ENCODE results near the gene ATP5F1B. TPM values are rescaled to one million over a fixed set of nuclear protein-coding genes. Genes with fewer than 3 reads are reported as not detected.

The ATP5F1B gene
- total RNA-seq, 1 experiment from 2014 or later = 999 TPM

GRCh38 chr12:56614627-56615026 is 31.2 kb downstream of the ATP5F1B start:
- TF ChIP-seq REST (IDR thresholded peaks at IDR 0.05; ENCODE audit: insufficient read depth in 1 of 2, low read depth in 2 of 2, low read length in 1 of 2) = no peak
- no peak for TF ChIP-seq CTCF (IDR thresholded peaks at IDR 0.05)
- no peak for TF ChIP-seq POLR2AphosphoS5 (IDR thresholded peaks at IDR 0.05; ENCODE audit: low read depth, low read length)
- TF ChIP-seq SIN3A (IDR thresholded peaks at IDR 0.05; ENCODE audit: borderline replicate concordance, insufficient read depth, low read depth, low read length) = no peak
- intact Hi-C loops (cut with micrococcal nuclease; ENCODE audit: unreplicated experiment) (no loop called here), in situ Hi-C loops (cut with HindIII; ENCODE audit: low pct_unique_long_range_greater_than_20kb, low sequenced_read_pairs) (no loop called here)
- H3K27ac ChIP-seq (ENCODE audit: low read length) = no peak overlapping the region
- DNase-seq (ENCODE audit: low read depth, low spot score) (no peak), ATAC-seq (no peak)
- H3K4me3 ChIP-seq (ENCODE audit: low read depth in 2 of 2, low read length in 2 of 2) = no peak overlapping the region
- ChIA-PET CTCF (interaction anchor here (0.5 kb wide), 1 partner anchor 116 kb away, joined by 8 read pairs; no protein-coding TSS in a partner anchor), POLR2A (interaction anchor here (0.7 kb wide), 1 partner anchor 96 kb away, joined by 11 read pairs; no protein-coding TSS in a partner anchor)
- H3K36me3 ChIP-seq (ENCODE audit: control insufficient read depth, insufficient read depth, low read length) = peaks cover 61% of the 10 kb centered on the region
- no peaks in the 10 kb centered on the region for H3K9me3 ChIP-seq (ENCODE audit: control insufficient read depth, insufficient read depth, low read depth, low read length)
- BruUV-seq (replicated peaks) = no TSS peak
- H3K4me1 ChIP-seq (ENCODE audit: control insufficient read depth, insufficient read depth, low read length) = no peaks in the 10 kb centered on the region
- no peaks in the 10 kb centered on the region for H3K27me3 ChIP-seq (ENCODE audit: control insufficient read depth, insufficient read depth, low read length)

GRCh38 chr12:56604355-56604754 is 41.4 kb downstream of the ATP5F1B start:
- no TSS peak for BruUV-seq (replicated peaks)
- in situ Hi-C loops (cut with HindIII; ENCODE audit: low pct_unique_long_range_greater_than_20kb, low sequenced_read_pairs) = no loop called here
- no peak for ATAC-seq
- CTCF ChIA-PET = no interaction called here
- POLR2A ChIA-PET = interaction anchor here (0.6 kb wide), 1 partner anchor 81 kb away, joined by 7 read pairs; no protein-coding TSS in a partner anchor
- H3K9me3 ChIP-seq (ENCODE audit: control insufficient read depth, insufficient read depth, low read depth, low read length) = no peaks in the 10 kb centered on the region
- no peak overlapping the region for H3K4me3 ChIP-seq (ENCODE audit: low read depth in 2 of 2, low read length in 2 of 2)
- peaks cover 49% of the 10 kb centered on the region for H3K36me3 ChIP-seq (ENCODE audit: control insufficient read depth, insufficient read depth, low read length)
- intact Hi-C loops (cut with micrococcal nuclease; ENCODE audit: unreplicated experiment) = no loop called here
- H3K27me3 ChIP-seq (ENCODE audit: control insufficient read depth, insufficient read depth, low read length) = no peaks in the 10 kb centered on the region
- no peak overlapping the region for H3K27ac ChIP-seq (ENCODE audit: low read length)
- no peak for DNase-seq (ENCODE audit: low read depth, low spot score)
- no peaks in the 10 kb centered on the region for H3K4me1 ChIP-seq (ENCODE audit: control insufficient read depth, insufficient read depth, low read length)
- no peak for TF ChIP-seq SIN3A (IDR thresholded peaks at IDR 0.05; ENCODE audit: borderline replicate concordance, insufficient read depth, low read depth, low read length)
- no peak for TF ChIP-seq TCF7L2 (IDR thresholded peaks at IDR 0.05; ENCODE audit: low read depth, low read length)
- TF ChIP-seq REST (IDR thresholded peaks at IDR 0.05; ENCODE audit: insufficient read depth in 1 of 2, low read depth in 2 of 2, low read length in 1 of 2) = no peak
- no peak for TF ChIP-seq POLR2AphosphoS5 (IDR thresholded peaks at IDR 0.05; ENCODE audit: low read depth, low read length)
- no peak for TF ChIP-seq CTCF (IDR thresholded peaks at IDR 0.05)
